Measurements from ENCODE around the gene CEP72. TPM values are rescaled to one million over a fixed set of nuclear protein-coding genes. Genes with fewer than 3 reads are reported as not detected.

The CEP72 gene
- total and polyA plus RNA-seq, 4 donors, result 1.3 to 5.9 (median 2.6) TPM

GRCh38 chr5:637581-638450, 25.7 kb downstream of the CEP72 start:
- Histone ChIP-seq H3K36me3 (ENCODE audit: control insufficient read depth in 4 of 4, insufficient read depth in 3 of 4, low read depth in 1 of 4, low read length in 3 of 4) (peaks cover 5 to 53% (median 18%) of the 10 kb centered on the region in 4 donors), H3K27ac (ENCODE audit: low read depth in 1 of 2, low read length in 2 of 2) (no peak overlapping the region), H3K4me1 (ENCODE audit: control insufficient read depth in 4 of 4, insufficient read depth in 4 of 4, low read length in 3 of 4) (no peaks in the 10 kb centered on the region), H3K9ac (ENCODE audit: low read depth in 1 of 2, low read length in 2 of 2) (no peak overlapping the region), H3K4me3 (ENCODE audit: low read depth in 1 of 3, low read length in 3 of 3) (no peak overlapping the region), H3K9me3 (ENCODE audit: control insufficient read depth in 4 of 4, low read length in 3 of 4) (peaks cover 0 to 4% (median 0%) of the 10 kb centered on the region in 4 donors), H3K27me3 (ENCODE audit: control insufficient read depth in 4 of 4, insufficient read depth in 4 of 4, low read length in 3 of 4) (no peaks in the 10 kb centered on the region)
- WGBS, result 97% methylated on average over 42 of the region's 42 CpGs
- TF ChIP-seq GABPA (IDR thresholded peaks at IDR 0.05 in 1 of 2, conservative IDR thresholded peaks at IDR 0.05 in 1 of 2), result no peak
- TF ChIP-seq FOXA1 (IDR thresholded peaks at IDR 0.05), result no peak
- TF ChIP-seq CTCF (IDR thresholded peaks at IDR 0.05; ENCODE audit: low read depth, low read length, missing input control), result no peak
- TF ChIP-seq JUND (IDR thresholded peaks at IDR 0.05), result no peak
- no peak for TF ChIP-seq REST (IDR thresholded peaks at IDR 0.05)
- no peak for TF ChIP-seq EGR1 (IDR thresholded peaks at IDR 0.05; ENCODE audit: low read depth in 2 of 2)
- no peak for TF ChIP-seq TAF1 (conservative IDR thresholded peaks at IDR 0.05)
- TF ChIP-seq MAX (IDR thresholded peaks at IDR 0.05), result no peak
- TF ChIP-seq SP1 (IDR thresholded peaks at IDR 0.05), result no peak
- no peak for TF ChIP-seq YY1 (IDR thresholded peaks at IDR 0.05)
- TF ChIP-seq RAD21 (IDR thresholded peaks at IDR 0.05), result no peak
- no peak for TF ChIP-seq FOXA2 (IDR thresholded peaks at IDR 0.05)
- TF ChIP-seq HNF4A (conservative IDR thresholded peaks at IDR 0.05), result no peak
- no peak for TF ChIP-seq RXRA (IDR thresholded peaks at IDR 0.05)
- TF ChIP-seq ATF3 (IDR thresholded peaks at IDR 0.05), result no peak
- DNase-seq (ENCODE audit: low spot score), result no peak

- Histone ChIP-seq H3K27ac (ENCODE audit: low read depth in 1 of 2, low read length in 2 of 2) (no peak overlapping the region), H3K27me3 (ENCODE audit: control insufficient read depth in 4 of 4, insufficient read depth in 4 of 4, low read length in 3 of 4) (no peaks in the 10 kb centered on the region), H3K36me3 (ENCODE audit: control insufficient read depth in 4 of 4, insufficient read depth in 3 of 4, low read depth in 1 of 4, low read length in 3 of 4) (peaks cover 5 to 53% (median 18%) of the 10 kb centered on the region in 4 donors), H3K9me3 (ENCODE audit: control insufficient read depth in 4 of 4, low read length in 3 of 4) (peaks cover 0 to 4% (median 0%) of the 10 kb centered on the region in 4 donors), H3K4me1 (ENCODE audit: control insufficient read depth in 4 of 4, insufficient read depth in 4 of 4, low read length in 3 of 4) (no peaks in the 10 kb centered on the region), H3K9ac (ENCODE audit: low read depth in 1 of 2, low read length in 2 of 2) (no peak overlapping the region), H3K4me3 (ENCODE audit: low read depth in 1 of 3, low read length in 3 of 3) (no peak overlapping the region)
- 97% methylated on average over 29 of the region's 29 CpGs for WGBS
- no peak for DNase-seq (ENCODE audit: low spot score)
- TF ChIP-seq RAD21 (IDR thresholded peaks at IDR 0.05) (no peak), JUND (IDR thresholded peaks at IDR 0.05) (no peak), CTCF (IDR thresholded peaks at IDR 0.05; ENCODE audit: low read depth, low read length, missing input control) (no peak), SP1 (IDR thresholded peaks at IDR 0.05) (no peak), RXRA (IDR thresholded peaks at IDR 0.05) (no peak), NR2F2 (IDR thresholded peaks at IDR 0.05) (no peak), REST (IDR thresholded peaks at IDR 0.05) (no peak), TAF1 (conservative IDR thresholded peaks at IDR 0.05) (no peak), GABPA (IDR thresholded peaks at IDR 0.05 in 1 of 2, conservative IDR thresholded peaks at IDR 0.05 in 1 of 2) (no peak), ATF3 (IDR thresholded peaks at IDR 0.05) (no peak)
Measured at GRCh38 chr5:638501-639252, 26.5 kb downstream of the CEP72 start.
